Measurements from ENCODE around the gene FKBP14. TPM values are rescaled to one million over a fixed set of nuclear protein-coding genes. Genes with fewer than 3 reads are reported as not detected.

FKBP14 gene
- total and polyA plus RNA-seq, 2 of the 8 experiments (the other 6 are each of a cell fraction or from before 2014, with no cell fraction given), result 3.2 to 20.7 TPM

DNA sequence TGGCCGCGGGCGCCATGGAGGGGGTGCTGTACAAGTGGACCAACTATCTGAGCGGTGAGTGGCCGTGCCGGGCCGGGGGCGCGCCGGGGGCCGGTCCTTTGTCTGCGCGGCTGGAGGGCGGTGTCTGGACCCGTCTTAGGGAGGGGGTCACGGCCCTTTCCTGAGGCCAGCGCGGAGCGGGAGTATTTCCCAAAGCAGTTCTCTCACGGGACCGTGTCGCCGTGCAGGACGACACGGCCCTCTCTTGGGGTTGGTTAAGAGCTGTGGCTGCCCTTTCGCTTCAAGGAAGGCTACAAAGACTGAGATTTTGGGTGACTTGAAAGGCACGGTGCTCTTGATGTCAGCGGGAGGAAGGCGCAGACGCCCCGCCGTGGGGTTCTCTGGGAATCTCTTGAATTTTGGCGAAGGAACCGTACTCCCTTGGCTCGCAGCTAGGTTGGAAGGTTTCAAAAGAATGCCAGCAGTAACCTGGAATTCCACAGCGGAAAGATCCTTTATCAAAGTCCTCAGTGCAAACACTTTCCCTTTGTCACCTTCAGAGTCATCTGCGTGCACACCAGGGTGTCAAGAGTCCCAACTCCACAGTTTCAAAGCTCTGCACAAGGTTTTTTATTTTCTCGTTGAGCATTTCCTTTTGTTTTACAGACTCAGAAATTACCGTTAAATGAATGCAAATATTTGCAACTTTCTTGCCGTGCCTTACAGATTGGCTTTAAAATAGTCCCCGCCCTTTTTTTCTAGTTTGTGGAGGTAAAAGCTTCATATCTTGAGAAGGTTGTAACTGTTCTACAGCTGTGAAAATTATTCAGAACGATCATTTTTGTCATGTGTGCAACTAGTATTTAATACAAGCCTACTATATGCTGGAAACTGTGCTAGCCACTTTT lies 2.5 kb upstream of the FKBP14 start:
- 1% methylated on average over 37 of the region's 42 CpGs; no CpG with 5 or more reads in 1 of the 2 experiments for WGBS, 2 experiments (ENCODE audit: extremely low coverage in 1 of 2, insufficient coverage in 1 of 2, insufficient read length in 1 of 2, insufficient replicate concordance in 2 of 2, low coverage in 1 of 2, low lambda C conversion rate in 2 of 2, missing lambda C conversion rate in 1 of 2)
- Histone ChIP-seq H2BK12ac (ENCODE audit: low read depth, low read length) (no peak overlapping the region), H3K23me2 (ENCODE audit: low read depth, low read length) (peaks cover 11% of the 10 kb centered on the region), H3K9ac (replicated peaks in 1 of 4; ENCODE audit: extremely low read depth in 1 of 4, low read depth in 3 of 4, low read length in 3 of 4) (peak overlapping the region in 3 of 4 experiments; percentile 15 to 62 (median 57); a peak in 6 of 7 replicates), H3K9me3 (ENCODE audit: insufficient read depth in 2 of 2, low read depth in 1 of 2, low read length in 1 of 2) (no peaks in the 10 kb centered on the region), H3K56ac (replicated peaks; ENCODE audit: insufficient read length, low read depth, low read length) (peak overlapping the region; percentile 87), H3K4ac (replicated peaks; ENCODE audit: insufficient read length, low read depth, low read length) (no peak overlapping the region), H4K91ac (replicated peaks; ENCODE audit: insufficient read length, low read length) (peak overlapping the region; percentile 39), H2AFZ (ENCODE audit: low read length) (0 out of 2 replicates have a peak overlapping the region, but pooled peaks have one; percentile 15), H2BK20ac (ENCODE audit: low read length) (no peak overlapping the region), H4K8ac (ENCODE audit: extremely low read depth, insufficient read depth, low read length) (peak overlapping the region; percentile 72; the same call in 1 of the 2 replicates), H3K36me3 (ENCODE audit: control insufficient read depth in 2 of 4, insufficient read depth in 4 of 4, low read length in 3 of 4) (no peaks in the 10 kb centered on the region), H2BK15ac (ENCODE audit: low read length) (no peak overlapping the region), H3K27me3 (replicated peaks in 1 of 4; ENCODE audit: control insufficient read depth in 3 of 4, extremely low read depth in 1 of 4, insufficient read depth in 3 of 4, low read length in 3 of 4) (no peaks in the 10 kb centered on the region), H3K79me2 (ENCODE audit: control insufficient read depth in 1 of 2, insufficient read depth in 2 of 2, low read length in 2 of 2) (peaks cover 8 to 69% of the 10 kb centered on the region in 2 experiments), H3K4me2 (ENCODE audit: insufficient read depth in 1 of 2, low read depth in 2 of 2, low read length in 2 of 2) (peak overlapping the region; percentile 85 to 96), H3K79me1 (ENCODE audit: low read depth, low read length) (peaks cover 2% of the 10 kb centered on the region; the same call in 1 of the 2 replicates), H3K23ac (ENCODE audit: insufficient read length) (no peak overlapping the region), H4K5ac (ENCODE audit: insufficient read length, low read depth, low read length) (no peak overlapping the region), H3K14ac (ENCODE audit: insufficient read length) (no peak overlapping the region), H3K4me3 (ENCODE audit: extremely low read depth in 1 of 4, insufficient read depth in 2 of 4, low read depth in 3 of 4, low read length in 4 of 4) (peak overlapping the region; percentile 83 to 97 (median 90)), H3K27ac (ENCODE audit: low read depth, low read length) (peak overlapping the region; percentile 46; the same call in 1 of the 2 replicates), H2BK120ac (replicated peaks; ENCODE audit: low read depth, low read length) (no peak overlapping the region), H2AK5ac (ENCODE audit: low read depth, low read length) (no peak overlapping the region), H2BK5ac (ENCODE audit: low read depth, low read length) (no peak overlapping the region), H4K20me1 (replicated peaks in 1 of 2; ENCODE audit: control insufficient read depth in 1 of 2, insufficient read depth in 2 of 2, low read length in 2 of 2) (peaks cover 0 to 10% of the 10 kb centered on the region in 2 experiments), H3K18ac (ENCODE audit: extremely low read depth, low read length) (peak overlapping the region; percentile 44; the same call in 1 of the 2 replicates), H3K4me1 (replicated peaks in 1 of 4; ENCODE audit: control insufficient read depth in 3 of 4, insufficient read depth in 4 of 4, low read length in 3 of 4) (peaks cover 0 to 13% (median 5%) of the 10 kb centered on the region in 4 experiments; a peak in 5 of 7 replicates)
- ChIA-PET CTCF (ENCODE audit: partially characterized antibody) (interaction anchor here (0.6 to 1.7 kb wide), 5 partner anchors 18 to 51 kb away, joined by 3 to 5 read pairs (median 3); no protein-coding TSS in a partner anchor), POLR2A (ENCODE audit: partially characterized antibody) (interaction anchor here (0.7 to 1.6 kb wide), 7 partner anchors 12 to 78 kb away, joined by 3 to 7 read pairs (median 3); partner anchors contain the start of gene SCRN1)
- DNase-seq (ENCODE audit: low read depth in 1 of 2, low spot score in 2 of 2) (no peak), FAIRE-seq (peak; percentile 57)
- TF ChIP-seq KDM1A (IDR thresholded peaks at IDR 0.05; ENCODE audit: borderline replicate concordance, low read length) (no peak), BACH1 (IDR thresholded peaks at IDR 0.05; ENCODE audit: low read length) (no peak; the same call in 1 of the 2 replicates), HDAC2 (IDR thresholded peaks at IDR 0.05; ENCODE audit: borderline replicate concordance in 1 of 2, low read depth in 2 of 2, low read length in 2 of 2) (peak in 1 of 2 experiments; percentile 16; a peak in 1 of 4 replicates), POLR2A (IDR thresholded peaks at IDR 0.05; ENCODE audit: control extremely low read depth in 1 of 2, low read depth in 2 of 2, low read length in 2 of 2) (no peak), CREB1 (IDR thresholded peaks at IDR 0.05) (no peak), CHD1 (IDR thresholded peaks at IDR 0.05; ENCODE audit: low read depth, low read length) (no peak), TEAD4 (IDR thresholded peaks at IDR 0.05; ENCODE audit: low read depth, low read length) (peak; percentile 35; the same call in 1 of the 2 replicates), SRF (IDR thresholded peaks at IDR 0.05; ENCODE audit: low read depth, low read length) (no peak), FOSL1 (IDR thresholded peaks at IDR 0.05; ENCODE audit: insufficient read depth, low read depth, low read length) (no peak), PHF8 (conservative IDR thresholded peaks at IDR 0.05; ENCODE audit: low read depth, low read length) (peak; percentile 73), CHD2 (IDR thresholded peaks at IDR 0.05; ENCODE audit: low read length) (no peak)

Measured in H1 (cell line).